ENCODE results near the gene FBXL13.
"Not testable (repeated sequence)": the region's sequence is repeated elsewhere in the genome, so short reads cannot be mapped to it uniquely, and the experiment has no call there.

FBXL13 gene

GRCh38 chr7:102811942-102812678, 262.5 kb downstream of the FBXL13 start:
- no peak for DNase-seq

DNA sequence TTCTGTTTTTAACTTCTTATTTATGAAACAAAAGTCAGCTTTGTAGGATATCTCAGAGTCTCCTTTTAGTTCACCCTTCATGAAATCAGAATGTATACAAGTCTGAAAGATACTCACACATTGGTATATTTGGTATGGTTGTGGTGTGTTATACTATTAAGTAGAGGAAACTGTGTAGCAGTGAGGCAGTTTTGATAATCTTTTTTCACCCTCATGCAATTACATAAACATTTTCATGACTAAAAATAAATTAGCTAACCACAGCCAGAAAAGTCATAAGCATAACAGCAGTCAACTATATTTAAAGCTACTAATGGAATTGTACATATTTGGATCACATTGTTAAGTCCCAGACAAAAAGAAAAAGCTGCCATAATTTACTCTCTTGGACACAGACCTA, 263.7 kb downstream of the FBXL13 start:
- DNase-seq = no peak

- no peak for DNase-seq
Observed at GRCh38 chr7:102806613-102807012, 268.0 kb downstream of the FBXL13 start.

- not testable (repeated sequence) for DNase-seq
Observed at GRCh38 chr7:102795987-102796595, 278.5 kb downstream of the FBXL13 start.

DNA sequence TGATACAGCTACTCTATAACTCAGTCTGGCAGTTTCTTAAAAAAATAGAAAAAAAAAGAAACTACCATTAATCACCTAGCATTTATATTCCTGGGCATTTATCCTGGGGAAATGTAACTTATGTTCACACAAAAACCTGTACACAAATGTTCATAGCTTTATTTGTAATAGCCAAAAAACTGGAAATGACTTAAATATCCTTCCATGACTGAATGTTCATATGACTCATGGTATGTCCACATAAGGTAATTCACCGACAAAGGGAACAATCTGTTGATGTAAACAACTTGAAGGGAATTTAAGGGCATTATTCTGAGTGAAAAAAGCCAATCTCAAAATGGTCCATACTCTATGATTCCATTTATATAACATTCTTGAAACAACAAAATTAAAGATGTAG, 280.0 kb downstream of the FBXL13 start:
- DNase-seq = not testable (repeated sequence)

GRCh38 chr7:102791831-102792230, 282.8 kb downstream of the FBXL13 start:
- not testable (repeated sequence) for DNase-seq

DNA sequence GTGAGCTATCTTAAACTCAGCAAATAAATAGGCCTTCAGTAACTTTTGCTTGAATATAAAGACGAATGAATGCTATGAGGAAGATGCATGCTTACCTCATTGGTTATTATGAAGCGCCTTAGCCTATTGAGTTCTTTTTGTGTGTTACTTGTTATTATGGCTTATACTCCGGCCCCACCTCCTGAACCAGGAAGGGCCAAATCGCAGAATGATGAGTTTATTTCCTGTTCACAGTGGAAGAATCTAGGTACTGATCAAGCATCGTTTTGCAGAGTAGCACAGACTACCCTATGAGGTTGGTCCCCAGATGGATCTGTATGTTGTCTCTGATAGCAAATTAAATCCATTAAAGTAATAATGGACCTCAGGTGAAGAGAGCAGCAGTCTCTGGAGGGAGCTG, 283.2 kb downstream of the FBXL13 start:
- not testable (repeated sequence) for DNase-seq

- DNase-seq = not testable (repeated sequence)
Observed at GRCh38 chr7:102790364-102791100, 284.1 kb downstream of the FBXL13 start.

GRCh38 chr7:102788770-102789169, 285.8 kb downstream of the FBXL13 start:
- not testable (repeated sequence) for DNase-seq

DNA sequence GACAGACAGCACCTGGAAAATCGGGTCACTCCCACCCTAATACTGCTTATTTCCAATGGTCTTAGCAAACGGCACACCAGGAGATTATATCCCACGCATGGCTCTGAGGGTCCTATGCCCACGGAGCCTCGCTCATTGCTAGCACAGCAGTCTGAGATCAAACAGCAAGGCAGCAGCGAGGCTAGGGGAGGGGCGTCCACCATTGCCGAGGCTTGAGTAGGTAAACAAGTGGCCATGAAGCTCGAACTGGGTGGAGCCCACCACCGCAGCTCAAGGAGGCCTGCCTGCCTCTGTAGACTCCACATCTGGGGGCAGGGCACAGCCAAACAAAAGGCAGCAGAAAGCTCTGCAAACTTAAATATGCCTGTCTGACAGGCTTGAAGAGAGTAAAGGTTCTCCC, 293.7 kb downstream of the FBXL13 start:
- DNase-seq = not testable (repeated sequence)

- not testable (repeated sequence) for DNase-seq
Observed at GRCh38 chr7:102778663-102779062, 295.9 kb downstream of the FBXL13 start.

GRCh38 chr7:102776217-102776616, 298.4 kb downstream of the FBXL13 start:
- DNase-seq = not testable (repeated sequence)

DNA sequence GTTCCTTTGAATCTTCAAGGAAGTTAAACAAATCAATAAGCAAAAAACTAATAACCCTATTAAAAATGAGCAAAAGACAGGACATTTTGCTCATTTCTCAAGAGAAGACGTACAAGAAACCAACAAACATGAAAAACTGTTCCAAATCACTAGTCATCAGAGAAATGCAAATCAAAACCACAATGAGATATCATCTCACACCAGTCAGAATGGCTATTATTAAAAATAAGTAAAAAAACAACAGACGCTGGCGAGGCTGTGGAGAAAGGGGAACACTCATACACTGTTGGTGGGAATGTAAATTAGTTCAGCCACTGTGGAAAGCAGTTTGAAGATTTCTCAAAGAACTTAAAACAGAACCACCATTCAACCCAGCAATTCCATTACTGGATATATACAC, 304.1 kb downstream of the FBXL13 start:
- not testable (repeated sequence) for DNase-seq

DNA sequence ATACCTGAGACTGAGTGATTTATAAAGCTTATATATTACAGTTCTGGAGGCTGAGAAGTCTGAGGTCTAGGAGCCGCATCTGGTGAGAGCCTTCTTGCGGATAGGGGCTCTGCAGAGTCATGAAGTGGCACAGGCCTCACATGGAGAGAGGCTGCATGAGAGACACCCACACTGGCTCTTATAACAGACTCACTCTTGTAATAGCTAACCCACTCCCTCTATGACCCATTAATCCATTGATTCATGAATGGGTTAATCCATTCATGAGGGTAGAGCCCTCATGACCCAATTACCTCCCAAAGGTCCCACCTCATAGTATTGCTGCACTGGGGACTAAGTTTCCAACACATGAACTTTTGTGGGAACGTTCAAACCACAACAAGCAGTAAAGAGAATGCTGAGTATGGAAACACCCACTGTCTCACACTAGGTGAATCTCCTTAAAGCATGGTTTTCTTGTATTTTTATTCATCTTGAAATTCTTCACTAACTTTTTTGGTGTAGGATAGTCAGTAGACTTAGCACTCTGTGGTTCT, 304.9 kb downstream of the FBXL13 start:
- DNase-seq = not testable (repeated sequence)

DNA sequence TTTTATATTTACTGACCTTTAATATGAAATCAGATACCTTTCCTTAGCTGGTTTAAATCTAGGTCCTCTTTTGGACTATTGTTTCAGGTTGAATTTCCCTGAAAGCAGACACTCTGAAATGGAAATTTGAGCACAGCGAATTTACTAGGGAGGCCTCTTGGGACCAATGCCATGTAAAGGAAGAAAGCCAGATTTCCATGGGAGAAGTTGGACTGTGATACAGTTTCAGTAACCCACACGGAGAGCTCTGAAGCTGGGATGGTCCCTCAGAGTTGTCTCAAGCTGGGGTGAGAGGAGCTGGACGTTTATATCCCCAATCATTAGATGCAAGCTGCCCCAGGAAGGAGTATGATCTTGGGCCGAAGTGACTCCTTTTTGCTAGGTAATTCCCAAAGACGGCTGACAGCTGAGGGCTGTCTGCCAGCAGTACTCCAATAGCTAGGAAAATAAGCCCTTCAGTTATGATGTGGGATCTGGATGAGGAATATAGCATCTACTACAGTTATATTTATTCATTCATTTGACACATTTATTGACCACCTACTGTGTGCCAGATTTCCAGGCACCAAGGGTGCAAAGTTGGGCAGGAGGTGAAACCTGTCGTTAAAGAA, 311.2 kb downstream of the FBXL13 start:
- not testable (repeated sequence) for DNase-seq

Data from SW 1271 (cell line).